Measurements from ENCODE around the gene BCDIN3D.

GRCh38 chr12:49853671-49854070, 10.8 kb upstream of the BCDIN3D start:
- no peak for TF ChIP-seq CTCF (IDR thresholded peaks at IDR 0.05)
- TF ChIP-seq POLR2AphosphoS5 (IDR thresholded peaks at IDR 0.05; ENCODE audit: low read depth, low read length): no peak
- no peak for TF ChIP-seq RXRA (IDR thresholded peaks at IDR 0.05; ENCODE audit: borderline replicate concordance, low read depth)
- TF ChIP-seq YY1 (IDR thresholded peaks at IDR 0.05; ENCODE audit: low read depth): no peak
- no peak for TF ChIP-seq TCF12 (IDR thresholded peaks at IDR 0.05)
- TF ChIP-seq FOXJ3 (CRISPR knock-in tag; IDR thresholded peaks at IDR 0.05): no peak
- no peak for TF ChIP-seq NRF1 (IDR thresholded peaks at IDR 0.05; ENCODE audit: low read depth, low read length)
- TF ChIP-seq REST (IDR thresholded peaks at IDR 0.05; ENCODE audit: low read depth, low read length): no peak
- TF ChIP-seq MAX (IDR thresholded peaks at IDR 0.05; ENCODE audit: low read depth): no peak
- no peak for TF ChIP-seq NFIC (IDR thresholded peaks at IDR 0.05; ENCODE audit: borderline replicate concordance)
- no peak for TF ChIP-seq TAF1 (IDR thresholded peaks at IDR 0.05; ENCODE audit: borderline replicate concordance, low read depth, low read length)
- TF ChIP-seq FOSL2 (IDR thresholded peaks at IDR 0.05; ENCODE audit: borderline replicate concordance, low read depth): no peak
- no peak for TF ChIP-seq ELF1 (IDR thresholded peaks at IDR 0.05)
- TF ChIP-seq ZBTB33 (IDR thresholded peaks at IDR 0.05; ENCODE audit: borderline replicate concordance, low read depth): no peak
